GM18498 (cell line): ENCODE results near the gene APLF.
A peak's percentile ranks its signal among the peaks of the same experiment; 100 is the strongest.

Source experiments
- ATAC-seq: cut with Tn5 transposase; IDR thresholded peaks from one replicate; pipeline ENCODE4 v1.9.1; 2021; ENCODE audit warnings: mild to moderate bottlenecking, moderate library complexity; ENCODE audit not compliant: unreplicated experiment

APLF gene

DNA sequence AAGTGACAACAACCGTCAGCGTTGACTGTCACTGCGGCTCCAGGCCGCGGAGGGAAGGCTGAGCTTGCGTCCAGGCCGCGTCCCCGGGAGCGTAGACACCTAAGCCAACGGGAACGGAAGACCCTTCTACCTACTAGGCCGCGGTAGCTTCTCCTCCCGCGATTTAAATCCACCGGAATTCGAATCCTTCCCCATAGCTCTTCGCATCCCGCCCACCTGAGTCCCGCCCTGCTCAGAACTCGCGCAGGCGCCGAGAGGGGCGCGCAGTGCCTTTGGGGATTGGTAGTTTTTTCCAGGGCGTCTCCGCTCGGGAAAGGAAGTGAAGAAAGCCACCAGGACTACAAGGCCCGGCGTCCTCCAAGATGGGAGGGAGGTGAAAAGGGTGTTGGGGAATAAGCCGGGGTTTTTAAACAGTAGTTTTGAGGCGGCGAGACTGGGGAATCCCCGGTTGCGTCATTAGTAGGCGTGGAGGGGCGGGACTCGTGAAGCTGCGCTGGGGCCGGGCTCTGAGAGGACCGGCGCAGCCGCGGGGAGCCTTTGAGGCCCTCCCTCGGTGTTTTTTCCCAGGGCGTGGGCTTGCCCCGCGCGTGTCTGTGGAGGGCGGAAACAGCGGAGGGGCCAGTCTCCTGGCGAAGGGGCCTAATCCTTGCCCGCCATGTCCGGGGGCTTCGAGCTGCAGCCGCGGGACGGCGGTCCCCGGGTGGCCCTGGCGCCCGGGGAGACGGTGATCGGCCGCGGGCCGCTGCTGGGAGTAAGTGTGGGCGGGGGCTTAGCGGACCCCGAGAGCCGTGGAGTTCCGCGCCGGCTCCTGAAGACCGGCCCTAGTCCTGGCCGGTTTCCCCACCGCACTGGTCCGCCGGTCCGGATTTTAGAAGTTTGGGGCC lies at the start of gene APLF, which contains the start of gene FBXO48:
Gene APLF, plus strand, starts transcription at position 509 of the 884 bp plus-strand sequence. Its CDS starts 147 bp downstream, at position 656.
Gene FBXO48, minus strand, starts transcription at position 218 of the 884 bp plus-strand sequence. CDS start 2,149 bp downstream, outside the sequence.
- peak; percentile 92 for ATAC-seq

GRCh38 chr2:68417926-68418325 lies 49.5 kb upstream of the APLF start:
- no peak for ATAC-seq

- no peak for ATAC-seq
Observed at GRCh38 chr2:68418419-68418818, 49.0 kb upstream of the APLF start.

DNA sequence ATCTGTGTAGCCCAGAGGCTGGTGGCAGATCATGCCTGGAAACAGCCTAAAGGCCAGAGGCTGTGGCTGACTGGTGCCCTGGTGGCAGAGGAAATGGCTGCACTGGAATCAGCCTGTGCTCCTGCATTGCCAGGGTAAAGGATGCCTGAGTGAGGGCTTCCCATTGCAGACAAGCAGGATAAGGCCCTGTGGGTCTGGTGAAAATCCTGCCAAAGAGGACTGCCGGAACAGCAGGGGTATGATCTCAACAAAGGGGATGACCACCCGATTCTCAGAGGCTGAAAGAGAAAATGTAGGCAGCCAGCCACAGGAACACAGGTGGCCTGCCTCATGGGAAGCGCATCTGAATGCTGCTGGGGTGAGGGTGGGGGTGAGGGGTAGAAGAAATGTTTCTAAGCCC lies 48.5 kb upstream of the APLF start:
- peak; percentile 66 for ATAC-seq

GRCh38 chr2:68420254-68420910 lies 47.0 kb upstream of the APLF start:
- ATAC-seq: no peak

GRCh38 chr2:68423966-68424650 lies 43.3 kb upstream of the APLF start:
- ATAC-seq: peak; percentile 79

- ATAC-seq: no peak
Observed at GRCh38 chr2:68425503-68425902, 41.9 kb upstream of the APLF start.

- ATAC-seq: no peak
Observed at GRCh38 chr2:68426446-68426845, 40.9 kb upstream of the APLF start.

GRCh38 chr2:68426848-68427579 lies 40.4 kb upstream of the APLF start:
- peak; percentile 26 for ATAC-seq

DNA sequence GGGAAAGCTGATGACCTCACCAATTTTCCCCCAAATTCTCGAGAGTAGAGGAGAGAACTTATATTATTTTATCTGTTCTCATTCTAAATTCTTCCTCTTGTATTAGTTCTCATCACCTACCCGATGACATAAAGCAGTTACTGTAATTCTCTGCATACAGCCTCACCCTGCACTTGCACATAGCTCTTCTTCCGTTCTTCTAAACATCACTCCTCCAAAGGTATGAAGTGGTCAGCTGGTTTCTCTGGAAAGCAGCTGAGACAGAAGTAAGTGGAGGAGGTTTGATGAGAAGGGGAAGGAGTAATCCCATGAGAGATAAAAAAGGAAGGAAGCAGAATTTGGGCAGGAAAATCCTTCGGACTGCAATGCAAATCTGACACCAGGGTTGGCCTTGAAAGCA lies 39.3 kb upstream of the APLF start:
- ATAC-seq: no peak

DNA sequence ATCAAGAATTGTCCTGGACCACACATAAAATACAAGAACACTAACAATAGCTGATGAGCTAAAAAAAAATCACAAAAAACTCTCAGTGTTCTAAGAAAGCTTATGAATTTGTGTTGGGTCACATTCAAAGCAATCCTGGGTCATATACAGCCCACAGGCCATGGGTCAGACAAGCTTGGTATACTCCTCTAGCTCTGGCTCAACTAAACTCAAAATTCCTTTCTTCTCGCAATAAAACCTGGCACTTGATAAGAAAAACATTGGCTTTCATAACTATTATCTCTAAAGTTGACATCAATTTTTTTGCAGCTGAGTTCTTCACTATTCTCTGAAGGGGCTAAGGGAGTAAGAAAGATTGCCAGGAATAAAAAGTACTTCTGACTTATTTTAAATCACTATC lies 38.6 kb upstream of the APLF start:
- no peak for ATAC-seq

- no peak for ATAC-seq
Observed at GRCh38 chr2:68429311-68429826, 38.0 kb upstream of the APLF start.

DNA sequence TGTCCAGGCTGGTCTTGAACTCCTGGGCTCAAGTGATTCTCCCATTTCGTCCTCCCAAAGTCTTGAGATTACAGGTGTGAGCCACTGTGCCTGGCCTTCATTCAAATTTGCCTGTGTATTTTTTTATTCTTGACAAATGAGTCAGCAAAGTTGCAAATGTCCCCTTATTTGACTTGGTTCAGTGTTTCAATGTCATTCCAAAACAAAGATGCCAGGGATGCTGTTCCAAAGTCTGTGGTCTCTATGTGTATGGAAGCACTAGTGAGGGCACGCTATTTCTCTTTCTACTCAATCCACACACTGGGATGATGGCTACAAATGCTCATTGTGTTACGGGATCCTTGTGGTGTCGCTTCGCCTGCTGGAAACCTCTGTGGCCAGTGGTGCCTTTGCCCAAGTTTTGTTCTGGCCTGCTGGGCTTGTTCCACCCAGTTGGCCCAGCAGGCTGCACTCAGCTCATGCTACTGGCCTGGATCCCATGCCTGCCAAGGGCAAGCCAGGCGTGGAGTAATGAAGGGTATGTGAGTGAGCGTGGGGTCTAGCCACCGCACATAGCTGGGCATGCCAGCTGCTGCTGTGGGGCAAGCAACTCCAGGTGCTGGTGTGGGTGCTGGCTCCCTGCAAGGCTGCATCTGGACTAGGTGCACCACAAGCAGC lies 35.9 kb upstream of the APLF start:
- no peak for ATAC-seq

DNA sequence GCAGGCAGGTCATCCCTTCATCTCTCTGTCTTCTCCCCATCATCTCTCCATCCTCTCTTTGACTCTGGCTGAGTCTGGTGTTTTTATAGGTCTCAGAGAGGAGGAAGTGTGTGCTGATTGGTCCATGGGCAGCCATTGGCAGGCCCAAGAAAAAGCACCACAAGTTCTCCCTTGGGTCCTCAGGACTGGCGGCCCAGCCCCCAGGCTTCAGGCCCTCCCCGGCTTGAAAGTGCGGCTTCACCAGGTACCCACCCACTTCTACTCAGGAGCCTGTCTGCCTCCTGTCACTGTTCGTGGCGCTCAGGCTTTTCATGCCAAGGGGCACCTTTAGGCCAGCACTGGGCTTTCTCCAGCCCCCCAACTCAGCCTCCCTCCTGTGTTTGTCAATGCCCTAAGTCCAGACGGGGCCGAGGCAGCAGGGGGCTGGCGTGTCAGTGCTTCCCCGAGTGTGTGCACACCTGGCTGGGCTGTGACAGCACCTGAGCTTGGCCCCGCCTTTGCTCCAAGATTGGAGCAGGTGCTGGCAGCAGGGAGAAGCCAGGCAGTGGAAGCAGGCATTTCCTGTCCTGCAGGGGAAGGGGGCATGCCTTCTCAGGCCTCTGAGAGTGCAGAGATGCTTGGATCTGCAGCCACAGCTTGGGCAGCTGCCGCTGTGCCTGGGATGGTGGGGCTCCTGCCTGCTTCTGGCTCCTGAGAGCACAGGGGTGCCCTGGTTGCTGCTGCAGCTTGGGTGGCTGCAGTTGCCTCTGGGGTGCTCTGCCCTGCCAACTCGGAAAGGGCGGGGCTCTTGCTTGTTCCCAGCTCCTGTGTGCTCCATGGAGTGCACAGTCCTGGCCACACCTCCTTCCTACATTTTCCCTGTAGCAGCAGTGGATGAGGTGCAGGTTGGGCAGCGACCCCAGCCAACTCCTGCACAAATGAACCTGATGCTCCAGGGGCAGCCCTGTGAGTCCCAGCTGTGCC lies 34.4 kb upstream of the APLF start:
- ATAC-seq: no peak

DNA sequence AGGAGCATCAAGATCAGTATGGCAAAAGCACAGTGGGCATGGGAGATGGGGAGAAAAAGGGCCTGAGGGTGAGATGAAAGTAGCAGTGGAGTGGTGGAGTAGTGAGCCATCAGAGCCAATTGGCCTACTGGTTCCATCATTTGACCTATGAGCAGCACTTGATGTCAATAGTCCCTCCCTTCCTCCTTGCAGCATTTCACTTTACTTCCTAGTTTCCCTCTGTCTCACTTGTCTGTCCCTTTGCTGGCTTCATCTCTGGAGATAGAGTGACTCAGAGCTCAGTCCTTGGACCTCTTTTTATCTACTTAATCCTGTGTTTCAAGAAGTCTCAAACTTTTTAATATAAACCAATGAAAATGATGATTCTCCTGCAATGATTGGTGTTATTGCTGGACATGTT lies 32.4 kb upstream of the APLF start:
- no peak for ATAC-seq

DNA sequence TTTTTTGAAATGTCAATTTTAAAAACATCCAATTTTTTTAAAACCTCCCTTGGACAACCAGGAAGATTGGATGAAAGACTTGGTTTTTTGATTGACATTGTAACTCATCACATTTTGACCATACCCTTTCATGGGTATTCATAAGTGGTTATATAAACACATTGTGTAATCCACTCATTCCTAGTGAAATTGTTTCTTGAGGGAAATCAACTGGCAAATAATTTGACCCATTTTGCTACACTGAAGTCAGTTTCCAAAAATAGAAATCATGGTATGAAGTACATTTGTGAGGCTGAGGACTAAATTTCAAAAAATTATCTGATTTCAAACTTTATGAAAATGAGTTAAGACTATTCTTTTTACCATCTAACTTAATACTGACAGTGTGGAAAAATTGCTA lies 31.8 kb upstream of the APLF start:
- ATAC-seq: no peak

- no peak for ATAC-seq
Observed at GRCh38 chr2:68436270-68436669, 31.1 kb upstream of the APLF start.

DNA sequence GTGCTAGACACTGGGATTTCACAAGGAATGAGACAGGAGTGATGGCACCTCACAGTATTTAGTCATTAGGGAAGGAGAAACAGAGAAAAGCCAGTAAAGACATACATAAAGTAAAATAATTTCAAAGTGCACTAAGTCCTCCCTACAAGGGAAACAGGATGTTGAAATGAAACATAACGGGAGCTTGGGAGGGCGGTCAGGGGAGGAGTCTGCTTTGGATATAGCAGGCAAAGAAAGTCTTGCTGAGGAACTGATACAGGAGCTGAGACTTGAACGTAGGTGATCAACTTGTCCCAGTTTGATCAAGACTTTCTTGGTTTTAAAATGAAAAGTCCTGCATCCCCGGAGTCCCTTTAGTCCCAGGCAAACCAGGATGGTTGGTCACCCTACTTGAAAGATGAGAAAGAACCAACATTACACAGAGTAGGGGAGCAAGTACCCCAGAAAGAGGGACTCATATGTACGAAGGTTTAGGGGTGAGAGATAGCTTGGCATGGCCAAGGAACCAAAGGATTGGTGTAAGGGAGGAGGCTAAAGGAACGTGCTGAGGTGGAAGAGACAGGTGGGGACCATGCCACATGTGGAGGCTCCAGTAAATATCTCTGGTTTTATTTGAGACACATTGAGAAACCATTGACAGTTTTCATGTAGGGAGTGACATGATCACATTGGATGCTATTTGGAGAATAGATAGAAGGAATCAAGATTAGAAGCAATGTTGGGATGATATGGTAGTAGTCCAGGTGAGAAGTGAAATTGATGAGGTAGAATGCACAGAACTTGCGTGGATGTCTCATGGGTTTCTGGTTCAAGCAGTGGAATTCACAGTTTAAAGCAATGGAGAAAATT lies 28.7 kb upstream of the APLF start:
- ATAC-seq: no peak
